ENCODE measurements around the gene MAP2K3. TPM values are rescaled to one million over a fixed set of nuclear protein-coding genes. Genes with fewer than 3 reads are reported as not detected.
A peak's percentile ranks its signal among the peaks of the same experiment; 100 is the strongest.
"Not testable (repeated sequence)": the region's sequence is repeated elsewhere in the genome, so short reads cannot be mapped to it uniquely, and the experiment has no call there.

Gene MAP2K3
- total RNA-seq, 3 donors from 2014 or later = 46.0 to 75.5 (median 67.1) TPM

GRCh38 chr17:21308931-21309381, 24.4 kb downstream of the MAP2K3 start:
- H3K4me3 ChIP-seq; H3K4me1 ChIP-seq (ENCODE audit: low read depth); intact Hi-C loops (cut with DNase I, micrococcal nuclease); H3K9me3 ChIP-seq; H3K36me3 ChIP-seq (ENCODE audit: low read depth); ATAC-seq: not testable (repeated sequence)
- peak in 1 of 3 donors; percentile 29 for DNase-seq

GRCh38 chr17:21310061-21310765, 25.7 kb downstream of the MAP2K3 start:
- peaks cover 10% of the 10 kb centered on the region for H3K4me1 ChIP-seq (ENCODE audit: low read depth)
- DNase-seq = peak in 2 of 3 donors; percentile 30 to 33
- ATAC-seq; H3K4me3 ChIP-seq; H3K9me3 ChIP-seq; H3K36me3 ChIP-seq (ENCODE audit: low read depth); intact Hi-C loops (cut with DNase I, micrococcal nuclease): not testable (repeated sequence)

GRCh38 chr17:21310766-21311602, 26.5 kb downstream of the MAP2K3 start:
- H3K4me3 ChIP-seq; H3K9me3 ChIP-seq; ATAC-seq; intact Hi-C loops (cut with DNase I, micrococcal nuclease); H3K36me3 ChIP-seq (ENCODE audit: low read depth): not testable (repeated sequence)
- peak in 1 of 3 donors; percentile 34 for DNase-seq
- H3K4me1 ChIP-seq (ENCODE audit: low read depth) = peaks cover 13% of the 10 kb centered on the region

- DNase-seq (peak in 1 of 3 donors; percentile 43), ATAC-seq (no peak)
- no peak for TF ChIP-seq CTCF (IDR thresholded peaks at IDR 0.05)
- H3K9me3 ChIP-seq = peaks cover 6% of the 10 kb centered on the region
- intact Hi-C loops (cut with DNase I, micrococcal nuclease) = no loop called here
- no peaks in the 10 kb centered on the region for H3K36me3 ChIP-seq (ENCODE audit: low read depth)
- no peak overlapping the region for H3K4me3 ChIP-seq
- peaks cover 13% of the 10 kb centered on the region for H3K4me1 ChIP-seq (ENCODE audit: low read depth)
Observed at GRCh38 chr17:21313320-21313719, 28.8 kb downstream of the MAP2K3 start.

- ATAC-seq; H3K36me3 ChIP-seq (ENCODE audit: low read depth); H3K9me3 ChIP-seq; DNase-seq; intact Hi-C loops (cut with DNase I, micrococcal nuclease); H3K4me3 ChIP-seq: not testable (repeated sequence)
- H3K4me1 ChIP-seq (ENCODE audit: low read depth) = peaks cover 13% of the 10 kb centered on the region
Observed at GRCh38 chr17:21313761-21314160, 29.2 kb downstream of the MAP2K3 start.

GRCh38 chr17:21314261-21314664, 29.8 kb downstream of the MAP2K3 start:
- H3K36me3 ChIP-seq (ENCODE audit: low read depth); H3K4me3 ChIP-seq; intact Hi-C loops (cut with DNase I, micrococcal nuclease); H3K9me3 ChIP-seq: not testable (repeated sequence)
- peak in 2 of 3 donors; percentile 55 to 58 for DNase-seq
- H3K4me1 ChIP-seq (ENCODE audit: low read depth) = peaks cover 13% of the 10 kb centered on the region
- ATAC-seq = peak; percentile 64

- ATAC-seq; H3K36me3 ChIP-seq (ENCODE audit: low read depth); intact Hi-C loops (cut with DNase I, micrococcal nuclease); H3K9me3 ChIP-seq; H3K4me3 ChIP-seq: not testable (repeated sequence)
- DNase-seq = peak in 1 of 3 donors; percentile 48
- peaks cover 13% of the 10 kb centered on the region for H3K4me1 ChIP-seq (ENCODE audit: low read depth)
Observed at GRCh38 chr17:21314701-21315111, 30.2 kb downstream of the MAP2K3 start.

- ATAC-seq; intact Hi-C loops (cut with DNase I, micrococcal nuclease); H3K4me3 ChIP-seq; H3K36me3 ChIP-seq (ENCODE audit: low read depth); H3K9me3 ChIP-seq: not testable (repeated sequence)
- peak in 1 of 3 donors; percentile 49 for DNase-seq
- H3K4me1 ChIP-seq (ENCODE audit: low read depth) = peaks cover 13% of the 10 kb centered on the region
Observed at GRCh38 chr17:21315246-21316000, 30.9 kb downstream of the MAP2K3 start.

GRCh38 chr17:21316212-21316886, 31.8 kb downstream of the MAP2K3 start:
- intact Hi-C loops (cut with DNase I, micrococcal nuclease) = not testable (repeated sequence)

GRCh38 chr17:21316887-21317500, 32.5 kb downstream of the MAP2K3 start:
- H3K4me3 ChIP-seq; H3K36me3 ChIP-seq (ENCODE audit: low read depth); H3K9me3 ChIP-seq; intact Hi-C loops (cut with DNase I, micrococcal nuclease): not testable (repeated sequence)
- H3K4me1 ChIP-seq (ENCODE audit: low read depth) = peaks cover 13% of the 10 kb centered on the region
- ATAC-seq = peak; percentile 17
- DNase-seq = peak in 1 of 3 donors; percentile 50

More at GRCh38 chr17:21316212-21316886, 31.8 kb downstream of the MAP2K3 start:
- not testable (repeated sequence) for H3K36me3 ChIP-seq (ENCODE audit: low read depth); H3K9me3 ChIP-seq; H3K4me3 ChIP-seq
- ATAC-seq (peak; percentile 87), DNase-seq (peak in 1 of 3 donors; percentile 48)
- peaks cover 13% of the 10 kb centered on the region for H3K4me1 ChIP-seq (ENCODE audit: low read depth)

- DNase-seq = peak in 1 of 3 donors; percentile 59
- ATAC-seq; H3K9me3 ChIP-seq; H3K36me3 ChIP-seq (ENCODE audit: low read depth); H3K4me3 ChIP-seq; intact Hi-C loops (cut with DNase I, micrococcal nuclease): not testable (repeated sequence)
- H3K4me1 ChIP-seq (ENCODE audit: low read depth) = peaks cover 13% of the 10 kb centered on the region
Observed at GRCh38 chr17:21317821-21318220, 33.3 kb downstream of the MAP2K3 start.

Measured in mucosa of descending colon (tissue), 3 donors.